NOMO-1 treated with dmso at 0.1 percent for 144 hours (cell line): ENCODE measurements around the gene RETREG1.
"Not testable (repeated sequence)": the region's sequence is repeated elsewhere in the genome, so short reads cannot be mapped to it uniquely, and the experiment has no call there.

ENCODE experiments used
- DNase-seq: peaks from one replicate; lab custom pipeline; 2025; ENCODE audit not compliant: unreplicated experiment; lab: John Stamatoyannopoulos, UW

RETREG1 gene, protein sequence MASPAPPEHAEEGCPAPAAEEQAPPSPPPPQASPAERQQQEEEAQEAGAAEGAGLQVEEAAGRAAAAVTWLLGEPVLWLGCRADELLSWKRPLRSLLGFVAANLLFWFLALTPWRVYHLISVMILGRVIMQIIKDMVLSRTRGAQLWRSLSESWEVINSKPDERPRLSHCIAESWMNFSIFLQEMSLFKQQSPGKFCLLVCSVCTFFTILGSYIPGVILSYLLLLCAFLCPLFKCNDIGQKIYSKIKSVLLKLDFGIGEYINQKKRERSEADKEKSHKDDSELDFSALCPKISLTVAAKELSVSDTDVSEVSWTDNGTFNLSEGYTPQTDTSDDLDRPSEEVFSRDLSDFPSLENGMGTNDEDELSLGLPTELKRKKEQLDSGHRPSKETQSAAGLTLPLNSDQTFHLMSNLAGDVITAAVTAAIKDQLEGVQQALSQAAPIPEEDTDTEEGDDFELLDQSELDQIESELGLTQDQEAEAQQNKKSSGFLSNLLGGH

DNA sequence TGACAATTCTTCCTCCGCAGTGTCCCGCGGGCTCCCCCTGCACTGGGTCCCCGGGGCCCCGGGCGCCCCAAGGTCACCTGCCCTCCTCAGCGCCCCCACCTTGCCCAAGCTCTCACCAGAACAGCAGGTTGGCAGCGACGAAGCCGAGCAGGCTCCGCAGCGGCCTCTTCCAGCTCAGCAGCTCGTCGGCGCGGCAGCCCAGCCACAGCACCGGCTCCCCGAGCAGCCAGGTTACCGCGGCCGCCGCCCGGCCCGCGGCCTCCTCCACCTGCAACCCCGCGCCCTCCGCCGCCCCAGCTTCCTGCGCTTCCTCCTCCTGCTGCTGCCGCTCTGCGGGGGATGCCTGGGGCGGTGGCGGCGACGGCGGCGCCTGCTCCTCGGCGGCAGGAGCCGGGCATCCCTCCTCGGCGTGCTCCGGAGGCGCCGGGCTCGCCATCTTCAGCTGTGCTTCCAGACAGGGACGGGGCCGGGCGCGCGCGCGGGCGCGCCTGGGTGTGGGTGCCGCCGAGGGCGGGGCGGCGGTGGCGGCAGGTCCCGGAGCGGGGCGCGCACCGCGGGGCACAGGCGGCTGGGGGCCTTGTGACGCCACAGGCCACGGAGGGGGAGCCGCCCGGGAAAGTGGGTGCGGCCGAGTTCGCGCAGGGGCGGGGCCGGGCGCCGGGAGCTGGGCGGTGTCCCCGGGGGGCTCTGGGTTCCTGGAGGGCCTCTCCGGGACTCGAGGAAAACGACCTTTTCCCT lies at the start of gene RETREG1:
Gene RETREG1 (minus strand): TSS at position 462 of the 738 bp plus-strand sequence. CDS start 26 bp downstream, at position 436.
- DNase-seq: no peak

DNA sequence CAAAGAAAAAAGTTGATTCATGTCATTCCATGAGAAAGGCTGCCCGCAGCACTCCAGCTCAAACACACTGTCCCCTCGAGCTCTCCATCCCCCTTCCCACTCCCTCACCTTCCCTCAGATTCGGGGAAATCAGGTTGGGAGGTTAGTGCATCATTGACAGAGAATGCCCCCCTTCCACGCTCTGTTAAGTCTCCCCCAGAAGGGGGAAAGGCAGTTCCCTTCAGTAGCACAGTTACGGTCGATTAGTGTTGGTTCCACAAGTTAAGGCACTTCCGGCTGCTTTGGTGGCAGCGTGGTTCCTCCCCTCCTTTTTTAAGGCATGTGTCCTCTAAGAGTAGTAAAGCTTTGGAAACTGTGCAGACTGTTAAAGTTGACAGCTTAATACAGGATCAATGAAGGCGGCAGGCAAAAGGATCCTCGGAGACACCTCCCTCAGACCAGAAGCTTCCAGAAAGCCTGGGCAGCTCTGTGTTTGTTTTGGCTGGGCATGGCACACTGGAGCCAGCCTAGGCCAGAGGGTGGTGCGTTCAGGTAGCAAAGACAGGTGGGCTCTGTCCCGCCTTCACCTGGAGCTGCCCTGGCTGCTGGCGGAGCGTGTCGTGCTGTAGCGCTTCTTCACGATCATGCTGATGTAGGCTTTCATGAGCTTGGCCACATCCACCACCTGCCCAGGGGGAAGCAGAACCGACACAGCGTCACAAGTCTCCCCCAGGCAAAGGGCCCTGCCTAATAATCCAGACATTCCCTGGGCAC lies 49.5 kb upstream of the RETREG1 start:
- DNase-seq: no peak

DNA sequence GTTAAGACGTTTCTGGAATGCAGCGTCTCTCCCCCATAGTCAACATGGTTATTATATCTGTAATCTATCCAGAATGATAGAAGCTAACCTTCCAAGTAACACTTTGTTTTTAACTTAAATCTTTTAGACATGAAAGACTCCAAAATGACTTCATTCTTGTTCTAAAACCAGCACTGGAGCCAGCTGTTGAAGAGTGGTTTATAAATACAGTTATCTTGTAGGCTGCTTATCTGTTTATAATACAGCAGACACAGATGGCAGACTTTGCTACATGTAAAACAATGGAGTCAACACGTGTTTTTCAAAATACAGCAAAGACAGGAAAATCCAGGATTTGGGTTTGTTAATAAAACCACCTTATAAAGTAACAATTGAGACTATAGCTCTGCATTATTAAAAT lies 48.8 kb upstream of the RETREG1 start:
- DNase-seq: no peak

DNA sequence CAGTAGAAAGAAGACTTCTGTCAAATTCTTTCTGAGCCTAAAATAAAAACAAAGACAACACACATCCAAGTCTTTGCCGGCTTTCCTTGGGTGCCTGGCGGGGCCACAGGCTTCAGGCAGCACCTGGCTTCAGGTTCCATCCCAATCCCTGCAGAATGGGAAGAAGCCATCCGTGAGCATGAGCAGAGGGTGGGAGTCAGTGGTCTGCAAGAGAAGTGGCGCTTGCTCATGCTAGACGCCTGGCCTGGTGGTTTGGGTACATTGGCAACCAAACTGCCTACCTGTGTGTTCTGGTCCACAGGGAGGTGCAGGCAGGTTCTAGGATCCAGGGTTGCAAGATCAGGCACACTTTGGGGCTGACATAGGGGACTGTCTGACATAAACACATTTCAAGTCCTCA lies 47.6 kb upstream of the RETREG1 start:
- no peak for DNase-seq

DNA sequence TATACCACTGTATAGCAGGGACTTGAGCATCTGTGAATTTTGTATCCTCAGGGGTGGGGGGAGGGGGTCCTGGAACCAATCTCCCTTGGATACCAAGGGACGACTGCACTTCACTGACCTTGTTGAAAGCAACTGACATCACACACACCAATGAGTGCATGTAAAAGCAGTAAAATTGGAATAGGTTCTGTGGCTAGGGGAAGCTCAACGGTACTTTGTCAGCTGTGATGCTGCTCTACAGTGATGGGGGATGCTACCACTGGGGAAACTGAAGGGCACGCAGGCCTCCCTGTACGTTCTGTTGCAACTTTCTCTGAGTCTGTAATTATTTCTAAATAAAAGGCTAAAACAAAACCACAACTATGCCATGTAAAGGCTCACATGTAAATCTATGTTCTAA lies 47.0 kb upstream of the RETREG1 start:
- no peak for DNase-seq

DNA sequence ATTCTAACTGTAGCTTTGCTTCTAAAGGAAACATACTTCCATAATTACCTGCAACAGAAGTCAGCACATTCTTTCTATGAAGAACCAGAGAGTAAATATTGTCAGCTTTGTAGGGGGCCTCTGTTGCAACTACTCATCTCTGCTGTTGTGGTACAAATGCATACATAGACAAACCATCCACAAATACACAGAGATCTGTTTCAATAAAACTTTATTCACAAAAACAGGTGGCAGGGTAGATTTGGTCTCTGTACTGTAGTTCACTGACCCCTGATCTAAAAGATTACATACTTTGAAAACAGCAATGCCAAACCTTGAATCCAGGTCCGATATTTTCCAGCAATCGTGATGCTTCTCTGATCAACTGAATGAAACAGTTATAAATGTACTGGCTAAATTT lies 44.9 kb upstream of the RETREG1 start:
- DNase-seq: no peak

DNA sequence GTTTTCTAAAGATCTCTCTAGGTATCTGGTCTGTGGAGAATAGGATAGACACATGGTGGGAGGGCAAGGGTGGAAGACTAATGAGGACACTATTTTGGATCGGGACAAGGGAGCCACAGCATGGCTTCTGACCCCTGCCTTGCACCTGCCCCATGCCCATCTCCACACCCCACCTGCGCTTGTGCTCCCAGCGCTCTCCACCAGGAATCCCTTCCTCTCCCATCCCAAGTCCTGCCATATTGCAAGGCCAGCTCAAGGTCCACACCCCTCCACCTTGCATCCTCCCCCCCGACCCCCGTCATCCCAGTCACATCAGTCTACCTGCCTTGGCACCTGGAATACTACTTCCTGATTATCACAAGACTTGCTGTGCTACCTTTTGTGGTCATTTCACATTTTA lies 44.2 kb upstream of the RETREG1 start:
- no peak for DNase-seq

DNA sequence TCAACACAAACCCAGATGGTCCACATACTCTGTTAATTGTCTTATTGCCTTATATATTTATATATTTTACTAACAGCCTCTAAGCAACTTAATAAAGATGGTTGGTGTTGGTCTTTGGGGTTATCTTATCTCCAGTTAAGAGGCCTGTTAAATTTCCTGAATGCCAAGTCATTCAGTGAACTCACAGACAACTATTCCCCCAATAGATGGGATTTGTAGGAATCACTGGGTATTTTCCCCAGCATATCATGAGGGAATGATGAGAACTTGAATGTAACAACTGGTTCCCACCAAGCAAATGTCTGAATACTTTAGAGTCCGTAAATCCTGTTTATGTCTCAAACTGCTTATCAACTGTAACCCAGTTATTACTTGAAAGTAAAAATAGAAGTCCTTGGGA lies 42.7 kb upstream of the RETREG1 start:
- DNase-seq: no peak

DNA sequence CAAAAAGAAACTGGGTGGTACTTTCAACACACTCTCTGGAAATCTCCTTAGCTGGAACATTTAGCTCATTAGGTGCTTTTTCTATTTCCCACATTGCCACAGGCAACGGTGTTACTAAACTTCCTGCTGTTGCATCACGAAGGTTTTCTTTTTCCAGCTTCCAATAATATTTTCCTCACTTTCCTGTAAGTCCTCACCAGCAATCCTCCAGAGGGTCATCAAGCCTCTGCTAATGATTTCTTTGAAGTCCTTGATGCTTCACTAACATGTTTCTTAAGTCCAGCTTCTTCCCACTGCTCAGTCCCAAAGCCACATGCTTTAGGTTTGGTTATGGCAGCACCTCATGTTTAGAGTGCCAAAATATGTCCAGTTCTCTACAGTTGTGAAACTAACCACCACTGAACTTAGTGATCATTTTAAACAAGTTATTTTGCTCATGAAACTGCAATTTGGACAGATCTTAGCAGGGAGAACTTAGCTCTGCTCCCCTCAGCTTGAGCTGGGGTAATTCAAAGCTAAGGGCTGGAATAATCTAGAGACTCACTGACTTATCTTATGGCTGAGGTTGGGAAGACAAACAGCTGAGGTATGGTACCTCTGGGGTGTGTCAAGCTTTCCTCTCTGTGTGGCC lies 39.9 kb upstream of the RETREG1 start:
- no peak for DNase-seq

DNA sequence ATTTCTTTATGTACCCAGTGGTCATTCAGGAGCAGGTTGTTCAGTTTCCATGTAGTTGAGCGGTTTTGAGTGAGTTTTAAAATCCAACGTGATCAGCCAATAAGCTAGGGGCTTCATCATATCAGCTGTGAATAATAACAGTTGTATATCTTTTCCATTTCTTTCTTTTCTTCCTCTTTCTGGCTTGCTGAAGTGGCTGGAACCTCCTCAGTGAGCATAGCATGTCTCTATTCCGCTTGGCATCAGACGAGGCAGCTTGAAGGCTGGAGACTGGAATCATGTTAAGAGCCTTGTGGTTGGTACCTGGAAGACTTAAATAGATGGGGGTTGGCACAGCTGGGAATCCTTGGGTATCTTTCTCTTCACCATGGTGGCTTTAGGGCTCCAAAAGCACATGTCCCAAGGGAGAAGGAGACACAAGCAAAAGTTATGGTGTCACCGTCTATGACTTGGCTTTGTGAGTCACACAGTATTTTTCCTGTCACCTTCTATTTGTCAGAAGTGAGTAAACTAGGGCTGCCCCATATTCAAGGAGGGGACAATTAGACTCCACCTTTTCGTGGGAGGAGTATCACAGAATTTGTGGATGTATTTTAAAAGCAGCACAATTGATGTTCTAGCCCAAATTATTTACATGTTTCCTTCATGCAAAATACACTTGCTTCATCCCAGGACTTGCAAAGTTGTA lies 38.0 kb upstream of the RETREG1 start:
- DNase-seq: no peak

DNA sequence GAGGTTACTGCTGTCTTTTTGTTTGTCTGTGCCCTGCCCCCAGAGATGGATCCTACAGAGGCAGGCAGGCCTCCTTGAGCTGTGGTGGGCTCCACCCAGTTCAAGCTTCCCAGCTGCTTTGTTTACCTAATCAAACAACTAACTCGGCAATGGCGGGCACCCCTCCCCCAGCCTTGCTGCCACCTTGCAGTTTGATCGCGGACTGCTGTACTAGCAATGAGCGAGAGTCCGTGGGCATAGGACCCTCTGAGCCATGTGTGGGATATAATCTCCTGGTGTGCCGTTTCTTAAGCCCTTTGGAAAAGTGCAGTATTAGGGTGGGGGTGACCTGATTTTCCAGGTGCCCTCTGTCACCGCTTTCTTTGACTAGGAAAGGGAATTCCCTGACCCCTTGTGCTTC lies 31.9 kb upstream of the RETREG1 start:
- not testable (repeated sequence) for DNase-seq

DNA sequence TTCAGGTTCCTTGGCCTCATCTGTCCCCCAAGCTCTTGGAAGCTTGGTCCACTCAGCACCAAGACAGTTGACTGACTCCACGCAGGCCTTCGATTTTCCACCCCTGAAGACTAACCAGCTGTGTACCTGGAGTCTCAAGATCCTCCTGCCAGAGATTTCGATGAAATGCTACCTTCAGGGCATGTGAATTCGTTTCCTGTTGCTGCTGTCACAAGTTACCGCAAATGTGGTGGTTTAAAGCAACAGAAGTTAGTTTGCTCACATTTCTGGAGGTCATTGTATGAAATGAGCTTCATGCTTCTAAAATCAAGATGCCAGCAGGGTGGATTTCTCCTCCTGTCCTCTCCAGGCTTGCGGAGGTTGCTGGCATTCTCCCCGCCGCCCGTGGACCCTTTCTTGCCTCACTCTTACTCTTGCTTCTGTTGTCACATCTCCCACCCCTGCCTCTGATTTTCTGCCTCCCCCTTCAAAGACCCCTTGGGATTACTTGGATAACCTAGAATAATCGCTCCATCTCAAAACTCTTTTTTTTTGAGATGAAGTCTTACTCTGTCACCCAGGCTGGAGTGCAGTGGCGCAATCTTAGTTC lies 27.6 kb upstream of the RETREG1 start:
- DNase-seq: no peak

DNA sequence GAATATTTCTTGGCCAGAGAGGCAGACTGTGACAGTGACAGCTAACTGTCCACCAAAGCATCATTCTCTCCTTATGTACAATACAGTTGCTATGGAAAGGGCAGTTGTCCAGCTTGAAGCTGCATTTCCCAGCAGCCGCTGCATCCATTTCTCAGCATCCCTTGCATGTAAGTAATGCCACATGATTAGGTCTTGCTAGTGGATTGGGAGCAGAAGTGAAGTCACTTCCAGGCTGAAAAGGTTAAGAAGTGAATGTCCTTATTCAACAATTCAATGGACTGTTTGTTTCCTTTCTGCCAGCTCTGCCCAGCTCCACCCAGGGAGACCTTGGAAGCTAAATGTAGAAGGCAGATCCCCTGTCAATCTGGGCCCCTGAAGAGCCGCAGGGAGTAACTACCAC lies 26.1 kb upstream of the RETREG1 start:
- no peak for DNase-seq

DNA sequence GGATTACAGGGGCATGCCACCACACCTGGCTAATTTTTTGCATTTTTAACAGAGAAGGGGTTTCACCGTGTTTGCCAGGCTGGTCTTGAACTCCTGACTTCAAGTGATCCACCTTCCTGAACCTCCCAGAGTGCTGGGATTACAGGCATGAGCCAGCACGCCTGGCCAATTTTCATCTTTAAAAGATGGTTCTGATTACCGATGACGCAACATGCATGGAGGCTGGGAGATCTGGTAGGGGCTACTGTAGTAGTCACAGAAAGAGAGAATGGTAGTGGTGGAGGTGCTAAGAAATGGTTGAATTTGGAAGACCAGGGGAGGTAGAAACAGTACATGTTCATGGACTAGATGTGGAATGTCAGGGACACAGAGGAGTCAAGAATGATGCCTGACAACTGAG lies 22.4 kb upstream of the RETREG1 start:
- no peak for DNase-seq

DNA sequence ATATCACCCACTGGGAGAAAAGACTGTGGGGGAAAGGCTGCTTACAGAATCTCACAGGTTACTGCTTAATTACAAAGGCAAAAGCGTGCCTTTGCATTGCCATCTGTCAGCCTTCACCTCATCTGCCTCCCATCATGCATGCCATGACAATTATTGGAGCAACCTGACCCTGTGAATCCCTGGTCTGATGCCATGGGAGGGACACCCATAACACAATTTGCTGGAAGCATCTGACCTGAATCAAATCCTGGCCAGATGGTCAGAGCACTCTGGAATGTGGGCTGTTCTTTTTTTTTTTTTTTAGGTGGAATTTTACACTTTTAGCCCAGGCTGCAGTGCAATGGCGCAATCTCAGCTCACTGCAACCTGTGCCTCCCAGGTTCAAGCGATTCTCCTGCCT lies 11.6 kb upstream of the RETREG1 start:
- no peak for DNase-seq

DNA sequence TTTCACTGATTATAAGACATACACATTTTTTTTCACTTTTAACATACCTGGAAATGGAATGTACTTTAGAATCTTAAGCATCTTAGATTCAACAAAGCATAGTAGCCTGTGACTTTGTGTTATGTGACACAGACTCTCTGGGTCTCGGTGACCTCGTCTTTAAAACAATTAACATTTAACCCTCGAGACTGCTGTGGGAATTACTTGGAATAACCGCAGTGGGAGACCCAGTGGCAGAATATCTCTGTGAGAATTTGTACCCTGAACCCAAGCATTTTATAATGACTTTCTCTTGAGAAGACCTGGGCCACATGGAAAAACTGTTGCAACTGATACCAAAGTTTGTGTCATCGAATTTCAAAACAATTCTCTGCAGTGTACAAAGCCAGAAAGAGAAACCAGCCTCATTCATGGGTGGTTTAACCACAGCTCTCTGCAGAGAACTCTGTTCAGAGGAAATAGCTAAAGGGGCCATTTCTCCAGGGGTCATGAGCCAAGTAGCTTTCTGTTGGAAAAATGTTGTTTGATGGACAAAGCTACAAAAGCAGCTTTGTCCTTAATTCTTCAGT lies 10.0 kb upstream of the RETREG1 start:
- peak; percentile 85 for DNase-seq

DNA sequence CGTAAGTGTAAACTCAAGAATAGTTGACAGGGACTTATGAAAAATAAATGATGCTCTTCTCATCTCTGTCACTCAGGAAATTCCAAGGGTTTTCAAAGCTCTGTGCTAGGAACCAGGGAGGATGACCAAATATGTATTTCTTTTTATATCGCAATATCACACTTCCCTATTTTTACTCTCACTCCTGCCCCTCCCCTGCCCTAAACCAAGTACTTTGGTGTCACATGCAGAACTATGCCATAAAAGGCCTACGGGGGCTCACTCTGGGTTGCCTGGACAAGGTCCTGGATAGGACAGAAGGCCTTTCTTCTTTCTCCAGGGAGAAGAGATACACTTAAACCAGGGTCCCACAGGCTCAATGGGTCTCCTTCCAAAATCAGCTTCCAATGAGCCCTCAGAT lies 8.3 kb upstream of the RETREG1 start:
- peak; percentile 90 for DNase-seq

DNA sequence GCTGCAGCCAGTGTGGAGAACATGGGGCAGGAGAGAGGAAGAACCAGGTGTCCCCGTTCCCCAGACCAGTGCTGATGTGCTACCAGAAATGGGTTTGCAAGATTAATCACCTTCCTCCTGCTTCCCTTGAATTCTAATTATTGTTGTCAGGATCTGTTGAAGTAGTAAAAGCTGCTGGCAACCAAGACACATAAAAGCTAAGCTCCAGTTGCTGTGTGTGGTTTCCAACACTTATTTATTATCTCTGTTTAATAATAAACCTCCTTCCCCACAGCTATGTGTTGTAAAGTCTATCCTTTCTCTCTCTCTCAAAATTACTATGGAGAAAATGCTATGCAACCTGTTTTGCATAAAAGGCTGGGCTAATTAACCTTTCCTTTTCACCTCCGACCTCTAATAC lies 2.3 kb upstream of the RETREG1 start:
- DNase-seq: no peak

DNA sequence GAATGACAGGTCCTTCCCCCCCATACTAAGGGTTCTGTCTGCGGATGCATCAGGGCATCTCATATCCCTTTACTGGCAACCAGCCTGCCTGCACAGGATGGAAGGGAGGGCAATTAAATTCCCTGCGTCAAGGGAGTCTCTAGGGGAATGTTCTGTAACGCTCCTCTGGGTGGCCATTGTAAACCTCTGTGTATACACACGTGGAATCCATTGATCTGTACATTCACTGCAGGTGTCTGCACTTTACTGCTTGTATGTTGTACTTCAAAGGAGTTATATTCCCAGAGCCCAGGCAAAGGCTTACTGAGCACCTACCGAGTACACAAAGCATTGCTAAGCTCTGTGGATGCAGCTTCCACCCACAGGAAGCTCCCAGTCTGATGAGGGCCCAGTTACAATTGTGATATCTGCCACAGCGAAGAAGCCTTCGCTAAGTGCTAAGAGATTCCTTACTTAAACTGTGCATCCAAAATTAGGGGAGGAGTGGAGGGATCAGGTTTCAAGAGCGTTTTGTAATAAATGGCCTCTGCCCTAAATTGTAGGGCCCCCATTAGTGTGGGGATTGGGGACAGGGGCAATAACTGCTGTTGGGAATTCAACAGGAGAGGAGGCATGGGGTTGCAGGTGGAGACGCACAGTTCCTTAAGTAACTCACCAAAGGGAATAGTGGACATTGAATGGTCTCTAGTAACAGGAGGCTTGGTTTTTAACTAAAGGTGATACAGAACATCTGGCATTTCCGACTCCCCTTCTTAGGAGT lies 1.5 kb upstream of the RETREG1 start:
- DNase-seq: no peak
